ENCODE measurements around the gene KCNN3. TPM values are rescaled to one million over a fixed set of nuclear protein-coding genes. Genes with fewer than 3 reads are reported as not detected.
"Not testable (repeated sequence)": the region's sequence is repeated elsewhere in the genome, so short reads cannot be mapped to it uniquely, and the experiment has no call there.

Gene KCNN3
- total RNA-seq = under 1 TPM; 0.25 to 0.26 TPM

DNA sequence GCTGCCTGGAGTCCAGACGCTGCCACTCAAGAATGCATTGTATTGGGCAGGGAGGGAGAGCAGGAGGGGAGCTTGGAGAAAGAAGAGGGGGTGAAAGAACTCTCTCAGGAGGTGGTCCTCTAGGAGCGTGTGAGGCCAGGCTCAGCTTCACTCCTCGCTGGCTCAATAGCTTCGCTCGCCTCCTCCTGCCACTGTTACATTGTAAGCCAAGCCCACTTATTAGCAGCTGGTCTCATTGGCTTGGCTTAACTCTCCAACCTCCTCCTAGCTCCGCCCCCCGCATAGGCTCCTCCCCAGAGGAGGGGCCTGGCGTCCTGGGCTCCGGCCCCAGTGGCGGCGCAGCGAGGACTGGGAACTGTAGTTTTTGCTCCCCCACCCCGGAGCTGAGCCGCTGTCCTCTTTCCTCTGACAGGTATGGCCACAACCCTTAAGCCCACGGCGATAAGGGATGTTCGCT is at the start of gene KCNN3:
Gene KCNN3 (minus strand): TSS at position 167 of the 457 bp plus-strand sequence. CDS start 317 bp downstream, outside the sequence.
- H3K27me3 Mint-ChIP-seq (ENCODE audit: low read depth) = peaks cover 35% of the 10 kb centered on the region
- CTCF ChIA-PET = interaction anchor here (0.9 to 1.0 kb wide), 3 partner anchors 8 to 200 kb away, joined by 3 to 4 read pairs (median 3); no protein-coding TSS in a partner anchor
- DNase-seq = peak; percentile 84
- intact Hi-C loops (cut with micrococcal nuclease) = loop anchor here (2.0 kb wide), 2 partner anchors 201 to 311 kb away; partner anchors contain the start of gene UBE2Q1
- peaks cover 34% of the 10 kb centered on the region for H3K4me1 Mint-ChIP-seq (ENCODE audit: low read depth)
- no peaks in the 10 kb centered on the region for H3K9me3 Mint-ChIP-seq
- H3K27ac Mint-ChIP-seq = no peak within 1 kb of the TSS
- H3K4me3 Mint-ChIP-seq = peak within 1 kb of the TSS; percentile 5
- no peaks in the 10 kb centered on the region for H3K36me3 Mint-ChIP-seq (ENCODE audit: low read depth)

DNA sequence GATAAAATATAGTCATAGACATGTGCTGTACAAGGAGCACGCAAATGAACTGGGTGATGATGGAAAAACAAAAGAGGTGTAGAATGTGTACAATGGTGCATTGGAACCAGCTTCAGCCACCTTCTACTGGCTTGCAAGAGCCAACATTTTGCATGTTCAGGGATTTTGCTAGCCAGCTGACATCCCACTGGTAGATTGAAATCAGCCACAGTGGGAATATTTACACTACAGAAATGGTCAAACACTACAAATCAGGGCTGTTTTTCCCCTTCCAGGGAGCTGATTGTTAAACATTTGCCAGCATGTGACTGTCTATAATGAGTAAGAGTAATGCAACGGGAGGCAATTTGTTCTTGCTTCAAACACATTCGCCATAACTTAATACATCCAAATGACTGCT is 43.2 kb upstream of the KCNN3 start:
- intact Hi-C loops (cut with micrococcal nuclease) = no loop called here
- DNase-seq = no peak
- H3K4me1 Mint-ChIP-seq (ENCODE audit: low read depth) = no peaks in the 10 kb centered on the region
- CTCF ChIA-PET = interaction anchor here (1.0 to 1.1 kb wide), 2 partner anchors 9 to 31 kb away, joined by 4 read pairs; no protein-coding TSS in a partner anchor
- peaks cover 2% of the 10 kb centered on the region for H3K9me3 Mint-ChIP-seq
- H3K27me3 Mint-ChIP-seq (ENCODE audit: low read depth) = no peaks in the 10 kb centered on the region
- H3K27ac Mint-ChIP-seq = no peak overlapping the region
- no peak overlapping the region for H3K4me3 Mint-ChIP-seq
- peaks cover 6% of the 10 kb centered on the region for H3K36me3 Mint-ChIP-seq (ENCODE audit: low read depth)

DNA sequence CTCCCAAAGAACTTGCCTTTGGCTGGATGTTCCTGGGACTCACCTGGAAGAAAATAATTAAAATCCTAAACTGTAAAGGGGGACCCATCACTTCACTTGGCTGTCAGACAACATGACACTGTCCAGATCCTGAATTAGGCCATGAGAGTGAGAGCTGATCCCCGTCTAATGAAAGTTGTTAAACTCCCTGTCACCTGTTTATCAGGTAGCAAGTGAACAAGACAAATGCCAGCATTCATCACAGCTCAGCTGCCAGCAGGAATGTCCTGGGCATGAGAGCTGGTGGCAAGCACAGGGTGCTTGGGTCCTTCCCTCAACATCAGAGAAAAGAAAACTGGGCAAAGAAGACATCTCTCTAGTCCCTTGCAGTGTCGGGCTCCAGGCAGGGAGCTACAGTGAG is 42.7 kb upstream of the KCNN3 start:
- no peaks in the 10 kb centered on the region for H3K4me1 Mint-ChIP-seq (ENCODE audit: low read depth)
- DNase-seq = no peak
- H3K9me3 Mint-ChIP-seq = peaks cover 2% of the 10 kb centered on the region
- H3K27ac Mint-ChIP-seq = no peak overlapping the region
- no peak overlapping the region for H3K4me3 Mint-ChIP-seq
- H3K36me3 Mint-ChIP-seq (ENCODE audit: low read depth) = peaks cover 6% of the 10 kb centered on the region
- no peaks in the 10 kb centered on the region for H3K27me3 Mint-ChIP-seq (ENCODE audit: low read depth)
- CTCF ChIA-PET = interaction anchor here (1.0 to 1.1 kb wide), 3 partner anchors 10 to 86 kb away, joined by 3 to 4 read pairs (median 4); no protein-coding TSS in a partner anchor
- intact Hi-C loops (cut with micrococcal nuclease) = no loop called here

DNA sequence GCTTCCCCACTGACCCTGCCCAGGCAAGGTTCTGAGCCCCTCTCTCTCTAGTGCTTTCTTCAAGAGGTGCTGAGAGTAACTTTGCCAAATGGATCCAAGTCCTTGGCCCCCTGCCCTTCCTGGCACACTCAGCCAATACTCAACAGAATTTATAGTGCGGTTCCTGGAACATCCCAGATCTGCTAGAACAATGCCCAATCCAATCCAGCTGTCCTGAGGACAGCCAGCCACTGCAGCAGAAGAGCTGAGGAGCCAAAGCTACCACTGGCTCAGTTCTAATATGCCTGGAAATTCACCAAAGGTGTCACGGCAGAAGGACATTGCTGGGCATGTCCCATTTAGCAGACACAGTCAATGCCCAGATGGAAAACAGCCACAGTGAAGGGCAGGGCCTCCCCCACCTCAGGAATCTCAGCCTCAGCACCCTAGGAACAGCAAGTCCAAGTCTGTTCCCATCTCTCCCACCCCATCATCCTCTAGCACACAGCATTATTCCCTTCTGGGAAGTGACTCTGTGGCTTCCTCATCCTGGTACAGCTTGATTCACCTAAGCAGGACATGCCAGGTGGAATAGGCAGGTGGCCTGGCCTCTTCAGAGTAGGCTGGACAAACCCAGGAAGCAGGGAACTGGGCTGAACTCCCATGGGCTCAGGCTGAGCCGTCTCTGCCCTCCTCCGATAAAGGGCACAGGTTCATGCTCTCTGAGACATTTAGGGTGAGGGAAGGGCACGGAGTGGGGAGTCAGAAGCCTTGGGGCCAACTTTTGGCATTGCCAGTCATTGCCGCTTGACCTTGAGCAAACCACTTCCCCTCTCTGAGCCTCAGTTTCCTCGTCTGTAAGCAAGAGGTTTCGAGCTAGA is 41.8 kb upstream of the KCNN3 start:
- H3K36me3 Mint-ChIP-seq (ENCODE audit: low read depth) = peaks cover 5% of the 10 kb centered on the region
- no peak overlapping the region for H3K27ac Mint-ChIP-seq
- CTCF ChIA-PET = interaction anchor here (1.0 kb wide), 1 partner anchor 87 kb away, joined by 3 read pairs; no protein-coding TSS in a partner anchor
- intact Hi-C loops (cut with micrococcal nuclease) = no loop called here
- H3K27me3 Mint-ChIP-seq (ENCODE audit: low read depth) = no peaks in the 10 kb centered on the region
- H3K4me3 Mint-ChIP-seq = no peak overlapping the region
- no peaks in the 10 kb centered on the region for H3K4me1 Mint-ChIP-seq (ENCODE audit: low read depth)
- peaks cover 2% of the 10 kb centered on the region for H3K9me3 Mint-ChIP-seq
- DNase-seq = no peak

DNA sequence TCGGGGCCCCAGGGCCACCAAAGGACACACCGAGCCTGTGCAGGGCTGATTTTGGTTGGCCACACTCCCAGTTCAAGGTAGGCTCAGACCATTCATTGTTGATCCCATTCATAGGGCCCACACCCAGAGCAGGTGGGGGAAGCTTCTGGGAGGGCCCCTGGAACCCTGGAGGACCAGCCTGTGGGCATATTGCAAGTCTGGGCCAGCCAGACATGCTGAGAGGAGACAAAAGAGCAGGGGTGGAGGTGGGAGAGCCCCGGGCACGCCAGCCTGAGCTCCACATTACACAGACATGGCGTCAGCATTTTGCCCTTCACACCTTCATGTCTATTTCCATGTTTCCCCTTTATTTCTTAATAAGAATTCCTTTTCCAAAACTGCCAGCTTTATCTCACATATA is 40.8 kb upstream of the KCNN3 start:
- no peaks in the 10 kb centered on the region for H3K9me3 Mint-ChIP-seq
- intact Hi-C loops (cut with micrococcal nuclease) = no loop called here
- no peaks in the 10 kb centered on the region for H3K4me1 Mint-ChIP-seq (ENCODE audit: low read depth)
- no peak overlapping the region for H3K27ac Mint-ChIP-seq
- H3K27me3 Mint-ChIP-seq (ENCODE audit: low read depth) = no peaks in the 10 kb centered on the region
- DNase-seq = no peak
- no peak overlapping the region for H3K4me3 Mint-ChIP-seq
- H3K36me3 Mint-ChIP-seq (ENCODE audit: low read depth) = no peaks in the 10 kb centered on the region
- CTCF ChIA-PET = no interaction called here

DNA sequence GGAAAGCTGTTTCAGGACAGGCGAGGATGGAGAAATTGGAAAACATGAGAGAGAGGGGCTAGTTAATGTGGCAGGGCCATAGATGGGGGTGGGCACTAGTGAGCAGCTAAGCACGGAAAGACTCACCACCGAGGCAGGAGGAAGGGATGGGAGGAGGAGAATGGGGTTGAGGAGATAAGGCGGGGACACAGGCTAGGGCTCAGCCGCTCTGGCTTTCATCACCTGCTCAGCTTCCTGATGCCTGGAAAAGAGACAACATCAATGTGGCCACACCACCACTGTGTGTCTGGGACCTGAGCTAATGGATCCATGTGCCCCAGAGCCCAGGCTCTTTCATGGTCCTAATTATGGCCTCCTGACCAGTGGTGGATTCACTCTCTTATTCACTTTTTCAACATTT is 38.9 kb upstream of the KCNN3 start:
- intact Hi-C loops (cut with micrococcal nuclease) = no loop called here
- no peak for DNase-seq
- no peaks in the 10 kb centered on the region for H3K4me1 Mint-ChIP-seq (ENCODE audit: low read depth)
- CTCF ChIA-PET = no interaction called here
- no peak overlapping the region for H3K4me3 Mint-ChIP-seq
- no peaks in the 10 kb centered on the region for H3K9me3 Mint-ChIP-seq
- H3K27me3 Mint-ChIP-seq (ENCODE audit: low read depth) = no peaks in the 10 kb centered on the region
- H3K36me3 Mint-ChIP-seq (ENCODE audit: low read depth) = no peaks in the 10 kb centered on the region
- no peak overlapping the region for H3K27ac Mint-ChIP-seq

DNA sequence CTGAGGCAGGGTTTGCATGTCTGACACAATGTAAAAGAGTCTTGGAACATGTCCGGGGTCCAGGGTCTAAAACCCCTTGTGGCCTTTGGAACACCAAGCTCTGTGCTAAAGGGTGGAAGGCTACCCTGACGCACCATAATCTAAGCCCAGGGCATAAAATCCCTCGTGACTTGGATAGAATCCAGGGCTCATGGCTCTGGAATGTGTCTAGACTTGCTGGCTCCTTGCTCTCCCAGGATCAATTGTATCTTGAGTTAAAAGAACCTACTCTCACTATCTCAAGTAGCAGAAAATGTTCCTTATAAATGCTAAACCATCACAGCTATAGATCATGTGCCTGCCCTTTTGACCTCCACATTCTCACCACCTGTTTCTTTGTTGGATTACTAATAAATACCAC is 38.0 kb upstream of the KCNN3 start:
- DNase-seq; H3K27ac Mint-ChIP-seq; CTCF ChIA-PET; H3K4me1 Mint-ChIP-seq (ENCODE audit: low read depth); H3K4me3 Mint-ChIP-seq; H3K9me3 Mint-ChIP-seq; intact Hi-C loops (cut with micrococcal nuclease); H3K36me3 Mint-ChIP-seq (ENCODE audit: low read depth); H3K27me3 Mint-ChIP-seq (ENCODE audit: low read depth): not testable (repeated sequence)

DNA sequence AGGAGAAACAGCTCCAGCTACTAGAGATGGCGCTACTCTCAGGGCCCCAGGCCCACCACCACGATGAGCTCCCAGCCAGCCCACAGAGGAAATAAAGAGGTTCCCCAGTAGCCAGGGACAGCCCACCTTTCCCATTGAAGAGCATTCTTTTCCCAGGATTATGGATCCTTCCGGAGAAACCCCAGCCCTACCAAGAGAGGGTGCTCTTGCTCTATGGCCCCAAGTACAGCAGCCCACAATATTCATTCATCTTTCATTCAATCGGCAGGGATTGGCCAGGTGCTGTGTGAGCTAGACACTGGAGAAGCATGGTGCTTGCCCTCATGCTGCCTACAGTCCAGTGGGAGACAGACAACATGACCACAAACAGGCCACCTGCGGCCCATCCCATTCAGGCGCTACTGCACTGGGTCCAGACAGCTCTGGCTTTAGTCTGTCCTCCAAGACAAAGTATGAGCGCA is 36.6 kb upstream of the KCNN3 start:
- CTCF ChIA-PET = interaction anchor here (0.8 to 1.3 kb wide), 4 partner anchors 30 to 179 kb away, joined by 3 to 5 read pairs (median 4); partner anchors contain the start of gene PMVK
- Mint-ChIP-seq H3K9me3 (no peaks in the 10 kb centered on the region), H3K27ac (no peak overlapping the region), H3K27me3 (ENCODE audit: low read depth) (no peaks in the 10 kb centered on the region), H3K4me3 (no peak overlapping the region), H3K36me3 (ENCODE audit: low read depth) (no peaks in the 10 kb centered on the region), H3K4me1 (ENCODE audit: low read depth) (no peaks in the 10 kb centered on the region)
- intact Hi-C loops (cut with micrococcal nuclease) = loop anchor here (2.0 kb wide), 1 partner anchor 156 kb away; the partner anchor contains the start of gene EFNA4
- peak; percentile 8 for DNase-seq

DNA sequence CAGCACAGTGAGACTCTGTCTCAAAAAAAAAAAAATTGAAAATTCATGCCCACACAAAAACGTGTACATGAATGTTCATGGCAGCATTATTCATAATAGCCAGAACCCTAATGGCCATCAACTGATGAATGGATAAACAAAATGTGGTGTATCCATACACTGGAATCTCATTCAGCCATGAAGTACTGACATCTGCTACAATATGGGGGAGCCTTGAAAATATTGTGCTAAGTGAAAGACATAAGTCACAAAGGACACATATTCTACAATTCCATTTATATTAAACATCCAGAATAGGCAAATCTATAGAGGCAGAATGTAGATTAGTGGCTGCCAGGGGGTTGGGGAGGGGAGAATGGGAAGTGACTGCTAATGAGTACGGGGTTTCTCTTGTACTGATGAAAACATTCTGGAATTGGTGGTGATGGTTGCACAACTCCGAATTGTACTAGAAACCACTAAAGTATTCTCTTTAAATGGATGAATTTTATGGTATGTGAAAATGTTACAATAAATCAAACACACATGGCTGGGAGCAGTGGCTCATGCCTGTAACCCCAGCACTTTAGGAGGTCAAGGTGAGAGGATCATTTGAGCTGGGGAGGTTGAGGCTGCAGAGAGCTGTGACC is 33.0 kb upstream of the KCNN3 start:
- CTCF ChIA-PET = no interaction called here
- H3K4me1 Mint-ChIP-seq (ENCODE audit: low read depth) = no peaks in the 10 kb centered on the region
- no peaks in the 10 kb centered on the region for H3K9me3 Mint-ChIP-seq
- H3K27ac Mint-ChIP-seq = no peak overlapping the region
- H3K27me3 Mint-ChIP-seq (ENCODE audit: low read depth) = no peaks in the 10 kb centered on the region
- H3K4me3 Mint-ChIP-seq = no peak overlapping the region
- H3K36me3 Mint-ChIP-seq (ENCODE audit: low read depth) = no peaks in the 10 kb centered on the region
- DNase-seq = no peak
- intact Hi-C loops (cut with micrococcal nuclease) = no loop called here

DNA sequence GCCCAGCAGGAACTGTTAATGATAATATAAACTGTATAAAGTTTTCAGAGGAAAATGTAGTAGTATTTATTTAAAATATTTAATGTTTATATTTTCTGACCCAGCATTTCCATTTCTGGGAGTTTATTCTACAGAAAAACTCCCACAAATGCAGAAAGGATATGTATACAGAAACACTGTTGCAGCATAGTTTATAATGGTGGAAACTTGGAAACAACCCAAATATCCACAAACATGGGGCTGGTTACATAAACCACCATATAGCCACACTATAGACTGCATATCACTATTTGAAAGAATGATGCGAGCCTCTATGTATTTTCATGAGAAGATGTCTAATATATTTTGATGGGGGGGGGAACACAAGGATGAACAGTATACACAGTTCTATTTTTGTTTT is 31.5 kb upstream of the KCNN3 start:
- CTCF ChIA-PET = no interaction called here
- Mint-ChIP-seq H3K9me3 (no peaks in the 10 kb centered on the region), H3K36me3 (ENCODE audit: low read depth) (no peaks in the 10 kb centered on the region), H3K27ac (no peak overlapping the region), H3K4me3 (no peak overlapping the region), H3K27me3 (ENCODE audit: low read depth) (no peaks in the 10 kb centered on the region), H3K4me1 (ENCODE audit: low read depth) (no peaks in the 10 kb centered on the region)
- no peak for DNase-seq
- intact Hi-C loops (cut with micrococcal nuclease) = no loop called here

DNA sequence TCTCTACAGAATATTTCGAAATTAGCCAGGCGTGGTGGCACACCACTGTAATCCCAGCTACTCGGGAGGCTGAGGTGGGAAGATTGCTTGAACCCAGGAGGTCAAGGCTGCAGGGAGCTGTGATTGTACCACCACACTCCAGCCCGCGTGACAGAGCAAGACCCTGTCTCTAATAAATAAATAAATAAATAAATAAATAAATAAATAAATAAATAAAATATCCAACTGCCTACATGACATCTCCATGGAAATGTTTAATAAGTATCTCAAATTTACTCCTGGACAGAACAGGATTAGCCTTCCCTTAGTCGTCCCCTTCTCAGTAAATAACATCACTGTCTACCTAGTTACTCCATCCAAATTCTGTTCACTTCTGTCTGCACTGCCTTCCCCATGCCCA is 29.0 kb upstream of the KCNN3 start:
- H3K9me3 Mint-ChIP-seq = no peaks in the 10 kb centered on the region
- no peak overlapping the region for H3K27ac Mint-ChIP-seq
- H3K4me3 Mint-ChIP-seq = no peak overlapping the region
- H3K27me3 Mint-ChIP-seq (ENCODE audit: low read depth) = no peaks in the 10 kb centered on the region
- intact Hi-C loops (cut with micrococcal nuclease) = no loop called here
- H3K4me1 Mint-ChIP-seq (ENCODE audit: low read depth) = no peaks in the 10 kb centered on the region
- H3K36me3 Mint-ChIP-seq (ENCODE audit: low read depth) = no peaks in the 10 kb centered on the region
- CTCF ChIA-PET = no interaction called here
- no peak for DNase-seq

DNA sequence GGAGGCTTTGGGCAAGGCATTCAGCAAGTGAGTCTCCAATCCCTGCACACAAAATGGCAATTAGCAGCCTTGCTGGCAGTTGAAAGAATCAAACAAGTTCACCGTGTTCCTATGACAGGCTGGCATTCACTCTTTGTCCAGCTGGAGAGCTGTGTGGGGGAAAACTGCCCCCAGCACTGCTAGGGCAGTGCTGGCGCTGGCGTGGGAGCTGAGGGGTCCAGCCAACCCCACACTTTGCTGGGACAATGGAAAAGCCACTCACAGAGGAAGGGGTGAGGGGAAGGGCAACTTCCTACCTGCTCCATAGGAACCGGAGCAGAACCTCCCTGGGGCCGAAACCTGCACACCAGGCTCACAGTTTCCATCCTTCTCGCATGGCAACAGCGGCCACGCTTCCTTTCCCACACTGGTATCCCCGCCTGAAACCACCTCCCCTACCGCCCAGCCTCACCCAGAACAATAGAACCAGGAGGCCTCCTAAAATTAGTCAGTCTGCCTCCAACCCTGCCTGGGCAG is 26.7 kb upstream of the KCNN3 start:
- no peaks in the 10 kb centered on the region for H3K36me3 Mint-ChIP-seq (ENCODE audit: low read depth)
- H3K4me1 Mint-ChIP-seq (ENCODE audit: low read depth) = no peaks in the 10 kb centered on the region
- intact Hi-C loops (cut with micrococcal nuclease) = no loop called here
- CTCF ChIA-PET = interaction anchor here (1.6 kb wide), 1 partner anchor 18 kb away, joined by 5 read pairs; no protein-coding TSS in a partner anchor
- H3K9me3 Mint-ChIP-seq = no peaks in the 10 kb centered on the region
- no peak overlapping the region for H3K27ac Mint-ChIP-seq
- DNase-seq = no peak
- H3K4me3 Mint-ChIP-seq = no peak overlapping the region
- no peaks in the 10 kb centered on the region for H3K27me3 Mint-ChIP-seq (ENCODE audit: low read depth)

Measured in activated naive CD4-positive, alpha-beta T cell treated with anti-CD3 and anti-CD28 coated beads for 36 hours (primary cell).